Inflammatory macrophage (primary cell): Measurements from ENCODE around the gene IGSF9B.

Source experiments
- DNase-seq, 2 donors: peaks; one replicate each; pipeline ENCODE4 v3.0.0-alpha.2; 2020 to 2022

Gene IGSF9B

DNA sequence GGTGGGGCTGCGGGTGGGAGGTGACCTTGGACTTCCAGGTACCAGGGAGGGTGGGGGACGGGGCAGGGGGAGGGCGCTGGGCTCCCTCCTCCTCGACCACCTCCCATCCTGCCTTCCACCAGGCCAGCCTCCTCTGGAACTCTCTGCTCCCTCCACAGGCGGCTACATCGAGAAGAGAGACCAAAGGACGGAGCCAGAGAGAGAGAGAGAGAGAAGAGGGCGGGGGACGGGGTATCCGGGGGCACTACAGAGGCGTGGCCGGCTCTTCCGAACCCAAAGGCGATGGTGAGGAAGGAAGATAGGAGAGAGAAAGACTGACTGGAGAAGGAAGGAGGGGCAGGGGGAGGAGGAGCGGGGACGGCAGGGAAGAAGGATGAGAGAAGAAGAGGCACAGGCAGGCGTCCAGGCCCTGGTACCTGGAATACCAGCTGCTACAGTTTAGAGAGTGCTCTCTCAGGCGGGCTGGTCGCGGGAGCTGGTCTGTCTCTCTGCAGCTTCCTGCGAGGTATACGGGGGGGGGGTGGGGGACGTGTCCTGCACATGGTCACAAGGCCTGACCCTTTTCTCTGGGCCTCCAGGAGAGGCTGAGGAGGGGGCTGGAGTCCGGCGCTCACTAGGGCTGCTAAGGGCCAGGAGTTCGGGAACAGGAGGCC is 38.0 kb downstream of the IGSF9B start:
- DNase-seq = no peak

DNA sequence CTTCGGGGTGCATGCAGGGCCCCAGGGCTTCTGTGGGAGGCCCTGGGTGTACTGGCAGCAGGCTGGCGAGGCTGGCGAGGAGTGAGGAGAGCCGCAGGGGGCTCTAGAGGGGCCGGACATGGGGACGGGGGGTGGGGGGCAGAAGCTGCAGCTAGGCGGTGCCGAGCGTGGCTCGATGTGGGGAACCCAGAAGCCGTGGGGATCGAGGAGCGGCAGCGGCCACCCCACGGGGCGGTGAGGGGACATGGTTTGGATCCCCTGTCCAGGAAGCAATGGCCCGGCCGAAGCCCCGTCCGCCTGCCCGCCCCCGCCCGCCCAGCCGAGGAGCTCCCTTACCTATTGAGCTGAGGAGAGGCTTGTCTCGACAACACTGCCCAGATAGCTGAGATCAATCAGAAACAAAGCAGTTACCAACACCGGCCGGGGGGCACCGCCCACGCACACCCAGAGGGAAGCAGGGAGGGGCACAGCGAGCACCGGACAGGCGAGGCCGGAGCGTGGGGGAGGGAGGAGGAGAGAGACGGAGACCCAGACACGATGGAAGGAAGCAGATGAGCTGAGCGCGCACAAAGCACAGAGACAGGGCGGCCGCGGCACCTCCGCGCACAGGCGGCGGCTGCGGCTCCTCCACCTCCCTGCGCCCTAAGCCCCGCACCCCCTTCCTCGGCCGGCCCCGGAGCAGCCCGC is 38.7 kb downstream of the IGSF9B start:
- no peak for DNase-seq

- DNase-seq = no peak
Measured at GRCh38 chr11:133916784-133917440, 39.9 kb downstream of the IGSF9B start.

DNA sequence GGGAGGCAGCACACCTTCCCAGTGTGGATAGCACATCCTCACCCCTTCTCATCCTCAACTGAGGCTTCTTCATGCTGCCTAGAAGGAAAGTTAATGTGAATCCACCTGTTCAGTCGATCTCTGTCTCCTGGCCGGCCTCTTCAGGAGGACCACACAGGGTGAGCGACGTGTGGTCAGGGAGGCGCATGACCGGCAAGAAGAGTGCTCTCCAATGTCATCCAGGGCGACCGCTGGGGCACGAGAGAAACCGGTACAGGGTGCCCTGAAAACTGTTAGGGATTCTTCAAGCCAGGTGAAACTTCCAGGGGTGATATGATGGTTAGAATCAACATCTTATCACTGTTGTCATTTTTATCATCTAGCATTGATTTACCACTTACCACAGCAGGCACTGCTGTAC is 43.0 kb downstream of the IGSF9B start:
- DNase-seq = no peak

GRCh38 chr11:133911171-133911570 is 45.6 kb downstream of the IGSF9B start:
- no peak for DNase-seq

- DNase-seq = no peak
Measured at GRCh38 chr11:133910101-133910500, 46.7 kb downstream of the IGSF9B start.

DNA sequence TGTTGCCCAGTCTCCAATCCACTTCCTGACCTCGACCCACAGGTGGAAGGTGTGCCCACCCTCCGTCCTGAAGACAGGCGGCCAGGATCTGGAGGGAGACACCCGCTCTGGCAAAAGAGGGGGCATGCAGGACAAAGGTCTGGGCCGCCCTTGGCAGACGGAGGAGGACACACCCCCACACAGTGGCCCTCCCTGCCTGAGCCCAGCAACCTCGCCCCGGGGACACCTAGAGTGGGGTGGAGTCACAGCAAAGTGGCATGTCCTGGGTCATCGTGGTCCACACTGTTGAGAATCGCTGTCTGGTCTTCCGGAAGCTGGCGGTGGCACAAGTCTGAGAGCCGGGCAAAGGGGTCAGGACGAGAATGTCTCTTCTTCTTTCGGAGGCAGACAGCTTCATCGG is 47.9 kb downstream of the IGSF9B start:
- DNase-seq = no peak

GRCh38 chr11:133907841-133908241 is 48.9 kb downstream of the IGSF9B start:
- DNase-seq = no peak

DNA sequence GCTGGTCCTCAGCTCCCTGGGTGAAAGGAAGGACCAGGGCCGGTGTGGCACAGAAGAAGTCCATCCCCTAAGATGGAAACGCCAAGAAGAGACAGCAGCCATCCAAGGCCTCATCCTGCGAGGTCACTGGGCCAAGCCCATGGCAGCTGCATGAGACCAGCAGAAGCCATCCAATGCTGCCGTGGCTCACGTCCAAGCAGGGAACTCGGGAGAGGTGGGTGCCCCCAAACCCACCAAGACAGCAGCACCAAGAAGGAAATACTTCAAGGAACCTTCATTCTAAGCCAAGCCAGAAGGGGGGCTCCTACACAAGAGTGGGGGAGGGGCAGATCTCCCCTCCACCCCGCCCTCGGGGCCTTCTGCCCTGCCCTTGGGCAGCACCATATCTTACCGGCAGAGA is 49.6 kb downstream of the IGSF9B start:
- no peak for DNase-seq

GRCh38 chr11:133906746-133907145 is 50.0 kb downstream of the IGSF9B start:
- DNase-seq = no peak

DNA sequence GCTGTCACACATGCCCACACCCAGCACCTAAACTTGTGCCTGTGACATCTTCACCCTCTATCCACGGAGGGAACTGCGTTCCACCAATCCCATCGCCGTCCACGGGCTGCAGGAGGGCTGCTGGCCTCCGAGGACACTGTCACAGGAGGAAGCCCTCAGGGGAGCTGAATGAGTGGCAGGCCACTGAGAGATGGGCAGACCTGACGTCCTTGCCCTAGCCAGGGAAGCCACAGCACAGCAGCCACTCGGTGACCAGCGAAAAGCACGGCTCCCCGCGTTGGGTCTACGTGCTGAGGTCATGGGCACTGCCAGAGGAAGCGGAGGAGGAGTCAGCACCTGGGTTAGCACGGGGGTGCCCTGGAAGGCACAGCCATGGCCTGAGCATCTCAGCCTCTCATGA is 50.5 kb downstream of the IGSF9B start:
- no peak for DNase-seq

- no peak for DNase-seq
Measured at GRCh38 chr11:133905677-133906156, 51.1 kb downstream of the IGSF9B start.

DNA sequence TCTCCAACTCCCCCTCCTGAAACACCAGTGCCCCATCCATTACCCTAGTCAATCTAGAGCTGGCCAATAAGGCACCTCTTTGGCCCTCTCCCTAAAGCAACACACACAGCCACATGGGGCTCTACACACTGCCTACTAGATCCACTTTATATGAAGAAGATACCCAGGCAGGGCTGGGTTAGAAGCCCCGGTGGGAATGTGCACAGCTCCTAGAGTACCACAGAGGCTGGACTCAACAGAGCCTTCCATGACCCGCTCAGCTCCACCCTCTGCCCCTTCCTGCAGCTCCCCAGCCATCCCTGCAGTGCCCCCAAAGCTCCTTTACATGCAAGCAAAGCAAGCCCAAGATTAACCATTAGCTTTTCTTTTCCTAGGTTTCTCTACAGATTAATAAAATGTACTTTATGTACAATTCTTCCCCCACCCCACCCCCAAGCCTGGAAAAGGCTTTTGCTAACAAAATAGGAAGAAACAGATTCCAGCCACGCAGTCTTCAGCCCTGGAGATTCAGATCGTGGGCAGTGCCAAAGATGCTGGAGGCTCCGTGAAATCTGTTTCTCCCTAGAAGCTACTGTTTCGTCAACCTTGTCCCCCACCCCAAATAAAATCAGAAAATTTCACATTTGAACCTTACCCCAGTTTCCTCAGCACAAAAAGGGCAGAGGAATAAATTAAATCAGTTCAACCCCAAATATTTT is 51.8 kb downstream of the IGSF9B start:
- DNase-seq = no peak

GRCh38 chr11:133903875-133904817 is 52.6 kb downstream of the IGSF9B start:
- no peak for DNase-seq

DNA sequence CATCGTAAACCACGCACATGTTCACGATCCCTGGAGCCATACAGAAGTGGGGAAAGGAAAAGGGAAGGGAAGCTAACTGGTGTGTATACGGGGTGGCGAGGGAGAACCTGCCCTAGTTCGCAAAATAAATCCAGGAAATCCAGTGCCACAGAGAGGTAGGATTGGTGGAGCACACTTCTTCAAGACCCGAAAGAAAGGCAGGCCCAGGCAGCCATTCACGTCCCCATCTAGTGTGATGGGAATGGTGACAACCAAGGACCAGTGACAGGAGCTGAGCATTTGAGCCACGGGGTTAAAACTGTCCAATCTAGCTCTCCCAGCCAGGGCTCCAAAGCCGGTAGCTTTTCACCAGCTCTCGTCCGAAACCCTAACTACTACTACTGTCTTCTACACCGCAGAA is 53.7 kb downstream of the IGSF9B start:
- no peak for DNase-seq

DNA sequence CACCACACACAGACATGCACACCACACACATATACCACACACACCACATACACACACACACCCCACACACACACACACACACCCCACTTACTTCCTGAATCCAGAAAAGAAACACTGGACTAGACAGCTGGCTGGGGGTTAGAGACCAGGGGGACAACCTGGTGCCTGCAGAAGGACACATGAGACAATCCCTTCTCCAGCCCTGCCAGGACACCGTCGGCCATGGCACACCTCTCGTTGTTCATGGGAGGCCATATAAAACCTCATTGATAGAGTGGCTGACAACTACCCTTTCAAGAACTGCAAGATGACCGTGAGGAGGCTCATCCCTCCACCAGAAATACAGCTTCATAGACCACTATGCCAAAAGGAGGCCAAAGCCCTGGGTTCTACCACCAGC is 54.3 kb downstream of the IGSF9B start:
- no peak for DNase-seq

DNA sequence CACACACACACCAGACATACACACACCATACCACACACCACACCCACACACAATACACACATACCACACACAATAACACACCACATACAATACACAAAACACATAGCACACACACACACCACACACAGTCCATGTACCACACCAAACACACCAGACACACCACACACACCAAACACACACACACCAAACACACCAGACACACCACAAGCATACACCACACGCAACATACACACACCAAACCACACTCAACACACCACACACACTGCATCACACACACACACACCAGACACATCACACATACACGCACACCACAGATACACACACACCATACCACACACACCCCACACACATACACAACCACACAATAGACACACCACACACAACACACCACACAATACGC is 54.8 kb downstream of the IGSF9B start:
- DNase-seq = no peak

- DNase-seq = no peak
Measured at GRCh38 chr11:133901316-133901715, 55.5 kb downstream of the IGSF9B start.

GRCh38 chr11:133900176-133901105 is 56.3 kb downstream of the IGSF9B start:
- DNase-seq = no peak

- no peak for DNase-seq
Measured at GRCh38 chr11:133898770-133899115, 58.0 kb downstream of the IGSF9B start.
